GM18520 (cell line): ENCODE data around the gene MAP10.
"Not testable (repeated sequence)": the region's sequence is repeated elsewhere in the genome, so short reads cannot be mapped to it uniquely, and the experiment has no call there.

ENCODE experiments used
- ATAC-seq: cut with Tn5 transposase; IDR thresholded peaks from one replicate; pipeline ENCODE4 v1.9.1; 2021; ENCODE audit not compliant: unreplicated experiment

Gene MAP10

GRCh38 chr1:232805269-232806185, at the start of gene MAP10:
TSS of gene MAP10 (plus strand) at chr1:232805416. CDS start at chr1:232805450, 34 bp downstream.
- peak; percentile 60 for ATAC-seq

GRCh38 chr1:232764458-232765251, 40.6 kb upstream of the MAP10 start:
- ATAC-seq: no peak

- ATAC-seq: no peak
These were observed 39.7 kb upstream of the MAP10 start for GRCh38 chr1:232765542-232765941.

GRCh38 chr1:232766241-232766890, 38.9 kb upstream of the MAP10 start:
- ATAC-seq: no peak

- no peak for ATAC-seq
These were observed 38.3 kb upstream of the MAP10 start for GRCh38 chr1:232766904-232767303.

GRCh38 chr1:232767305-232768074, 37.7 kb upstream of the MAP10 start:
- no peak for ATAC-seq

GRCh38 chr1:232768793-232769192, 36.4 kb upstream of the MAP10 start:
- ATAC-seq: no peak

- ATAC-seq: no peak
These were observed 35.5 kb upstream of the MAP10 start for GRCh38 chr1:232769733-232770132.

GRCh38 chr1:232773752-232774151, 31.5 kb upstream of the MAP10 start:
- ATAC-seq: no peak

- no peak for ATAC-seq
These were observed 28.6 kb upstream of the MAP10 start for GRCh38 chr1:232776526-232777106.

- ATAC-seq: no peak
These were observed 24.9 kb upstream of the MAP10 start for GRCh38 chr1:232780354-232780753.

- no peak for ATAC-seq
These were observed 20.4 kb upstream of the MAP10 start for GRCh38 chr1:232784794-232785193.

- not testable (repeated sequence) for ATAC-seq
These were observed 19.6 kb upstream of the MAP10 start for GRCh38 chr1:232785630-232786029.

GRCh38 chr1:232786845-232787455, 18.3 kb upstream of the MAP10 start:
- ATAC-seq: no peak

GRCh38 chr1:232788235-232788872, 16.9 kb upstream of the MAP10 start:
- ATAC-seq: no peak

- no peak for ATAC-seq
These were observed 15.6 kb upstream of the MAP10 start for GRCh38 chr1:232789651-232790050.

GRCh38 chr1:232792949-232793348, 12.3 kb upstream of the MAP10 start:
- ATAC-seq: no peak

- no peak for ATAC-seq
These were observed 11.3 kb upstream of the MAP10 start for GRCh38 chr1:232793944-232794343.

- no peak for ATAC-seq
These were observed 9.6 kb upstream of the MAP10 start for GRCh38 chr1:232795497-232796053.
